GM18511 (cell line): Measurements from ENCODE around the gene BDNF.
"Not testable (repeated sequence)": the region's sequence is repeated elsewhere in the genome, so short reads cannot be mapped to it uniquely, and the experiment has no call there.

ENCODE experiments used
- ATAC-seq: cut with Tn5 transposase; IDR thresholded peaks from one replicate; pipeline ENCODE4 v1.9.1; 2021; ENCODE audit warnings: mild to moderate bottlenecking, moderate library complexity; ENCODE audit not compliant: unreplicated experiment

BDNF gene

DNA sequence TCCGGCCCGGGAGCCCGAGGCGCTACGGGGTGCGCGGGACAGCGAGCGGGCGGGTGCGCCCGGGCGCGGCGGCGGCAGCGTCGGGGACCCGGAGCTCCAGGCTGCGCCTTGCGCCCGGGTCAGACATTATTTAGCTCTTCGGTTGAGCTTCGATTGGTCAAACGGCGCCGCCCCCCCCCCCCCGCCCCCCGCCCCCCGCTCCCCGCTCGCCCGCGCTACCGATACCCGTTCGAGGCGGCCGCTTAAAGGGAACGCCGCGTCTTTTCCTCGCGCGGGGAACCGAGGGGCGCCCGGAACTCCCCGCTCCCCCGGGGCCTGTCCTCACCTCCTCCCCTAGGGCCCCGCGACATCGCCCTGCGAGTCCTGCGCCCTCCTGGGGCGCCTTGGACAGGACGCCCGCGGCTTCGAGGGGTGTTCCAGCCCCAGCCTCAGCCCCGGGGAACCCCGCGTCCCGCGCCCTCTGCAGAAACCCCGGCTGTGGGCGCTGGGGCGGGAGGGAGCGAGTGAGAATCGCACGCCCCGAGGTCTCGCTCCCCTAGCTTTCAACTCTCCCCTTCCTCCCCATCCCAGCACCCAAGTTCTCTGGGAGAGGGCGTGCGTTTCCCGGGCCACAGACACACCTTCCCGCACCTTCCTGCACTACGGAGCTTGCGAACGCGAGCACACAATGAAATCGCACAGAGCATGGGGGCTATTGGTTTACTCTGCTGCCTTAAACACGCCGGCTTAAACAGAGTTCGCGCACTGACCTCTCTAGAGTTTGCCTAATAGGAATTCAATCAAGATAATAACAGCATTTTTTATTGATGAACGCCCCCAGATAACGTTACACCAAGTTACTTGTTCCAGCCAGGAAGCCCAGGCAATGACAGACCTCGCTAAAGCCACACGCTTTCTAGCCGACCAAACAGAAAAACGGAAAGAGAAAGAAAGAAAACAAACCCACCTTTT lies at the start of gene BDNF:
Gene BDNF (minus strand): TSS at position 105 of the 951 bp plus-strand sequence. CDS start 41,891 bp downstream, outside the sequence.
- peak; percentile 34 for ATAC-seq

DNA sequence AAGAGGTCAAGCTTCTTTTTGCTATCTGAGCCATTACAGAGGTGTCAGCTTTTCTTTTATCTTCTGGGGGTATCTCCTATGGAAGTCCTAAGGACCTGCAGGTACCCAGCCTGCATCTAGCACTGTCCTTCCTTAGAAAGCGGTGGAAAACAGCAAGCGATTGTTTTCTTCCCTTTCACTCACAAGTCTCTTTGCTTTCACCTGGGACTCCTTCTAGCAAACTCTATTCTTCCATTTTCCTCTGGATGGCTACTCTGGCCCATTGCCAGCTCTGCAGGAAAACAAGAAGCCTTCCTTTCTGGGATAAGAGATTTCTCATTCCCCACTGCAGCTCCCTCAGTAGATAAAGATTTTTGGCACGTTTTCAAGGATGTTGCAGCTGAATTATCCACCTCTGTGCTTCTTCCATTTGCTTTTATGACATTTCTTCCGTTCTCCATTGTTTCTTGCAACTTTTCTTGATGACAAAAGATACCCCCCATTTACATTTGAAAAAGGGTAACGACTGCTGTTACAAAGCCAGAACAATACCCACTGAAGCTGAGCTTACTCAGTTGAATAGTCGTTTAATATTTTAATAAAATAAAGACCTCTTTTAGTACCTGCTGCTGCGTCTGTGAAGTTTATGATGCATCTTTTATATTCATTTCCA lies 40.2 kb upstream of the BDNF start:
- ATAC-seq = no peak

DNA sequence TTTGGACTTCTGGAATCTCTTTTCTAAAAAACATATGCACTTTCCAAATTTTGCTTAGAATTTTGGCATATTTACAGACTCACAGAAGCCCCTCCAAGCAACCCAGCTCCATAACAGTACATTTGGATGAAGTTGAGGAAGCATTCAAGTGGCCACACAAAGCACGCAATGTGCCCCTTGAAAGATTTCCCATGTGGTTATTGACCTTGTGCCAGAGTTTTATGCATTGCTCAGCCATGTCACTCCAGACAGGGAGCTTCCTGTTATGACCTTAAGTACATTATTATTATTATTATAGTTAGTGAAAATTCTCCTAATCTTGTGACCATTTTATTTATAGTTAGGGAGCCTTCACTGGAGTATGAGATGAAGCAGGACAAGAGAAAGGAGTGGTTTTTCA lies 35.0 kb upstream of the BDNF start:
- ATAC-seq = no peak

DNA sequence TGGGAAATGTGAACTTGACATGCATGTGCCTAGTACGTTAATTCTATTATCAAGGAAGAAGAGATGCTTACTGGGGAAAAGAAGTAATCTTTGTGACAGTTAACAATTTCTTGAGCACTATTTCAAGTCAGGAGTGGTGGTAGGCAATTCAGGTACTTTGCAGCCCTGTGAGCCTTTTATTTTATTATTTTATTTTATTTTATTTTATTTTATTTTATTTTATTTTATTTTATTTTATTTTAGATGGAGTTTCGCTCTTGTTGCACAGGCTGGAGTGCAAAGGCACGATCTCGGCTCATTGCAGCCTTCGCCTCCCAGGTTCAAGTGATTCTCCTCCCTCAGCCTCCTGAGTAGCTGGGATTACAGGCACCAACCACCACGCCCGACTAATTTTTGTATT lies 31.5 kb upstream of the BDNF start:
- ATAC-seq = not testable (repeated sequence)

DNA sequence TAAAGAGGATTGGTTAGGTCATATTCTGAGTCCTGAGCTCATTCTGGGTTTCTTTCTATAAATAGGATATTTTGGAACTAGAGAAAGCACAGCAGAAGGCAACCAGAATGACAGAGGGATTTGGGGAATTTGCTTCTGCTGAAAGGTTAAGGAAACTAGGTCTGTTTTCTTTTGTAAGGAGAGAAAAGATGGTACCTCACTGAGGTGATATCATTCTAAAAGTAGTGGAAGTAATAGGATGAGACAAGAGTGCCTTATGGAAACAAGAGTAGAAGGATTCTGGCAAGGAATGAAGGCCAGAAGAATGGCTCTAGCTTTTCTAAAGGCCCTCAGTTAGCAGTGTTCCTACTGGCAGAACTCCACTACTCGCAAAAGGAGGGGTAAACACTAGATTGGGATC lies 26.7 kb upstream of the BDNF start:
- ATAC-seq = no peak

DNA sequence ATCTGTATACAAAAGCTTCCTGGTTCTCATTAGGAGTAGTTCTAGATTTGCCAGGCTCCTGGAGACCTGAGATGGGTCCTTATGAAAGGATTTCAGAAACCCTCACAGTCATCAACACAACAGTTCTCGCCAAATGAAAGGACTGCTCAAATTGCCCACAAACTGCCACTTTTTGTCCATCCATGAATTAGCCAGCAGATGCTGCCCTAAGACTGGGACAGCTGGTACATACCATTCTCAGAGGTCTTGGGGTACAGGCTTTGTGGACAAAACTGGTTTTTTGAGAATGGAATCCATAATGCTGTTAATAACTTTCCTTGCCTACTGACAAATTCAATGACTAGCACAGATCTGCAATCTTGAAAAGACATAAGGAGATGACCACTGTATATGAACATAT lies 23.4 kb upstream of the BDNF start:
- no peak for ATAC-seq

DNA sequence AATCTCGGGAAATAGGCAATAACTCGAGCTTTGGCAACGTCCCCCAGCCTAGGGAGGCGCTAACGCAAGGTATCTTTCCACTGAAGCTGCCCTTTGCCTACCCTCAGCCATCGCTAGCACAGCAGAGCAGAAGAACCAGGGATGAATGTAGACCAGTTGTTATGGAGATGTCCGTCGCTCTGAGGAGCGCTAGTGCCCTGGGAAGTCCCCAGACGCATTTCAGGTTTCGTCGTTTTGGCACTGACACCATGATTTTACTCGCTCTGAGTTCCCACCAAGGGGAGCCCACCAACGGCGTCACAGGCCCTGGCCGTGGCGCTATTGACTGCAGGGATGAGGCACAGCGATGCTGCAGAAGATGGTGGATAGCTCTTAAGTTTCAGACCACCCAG lies 22.7 kb upstream of the BDNF start:
- no peak for ATAC-seq

DNA sequence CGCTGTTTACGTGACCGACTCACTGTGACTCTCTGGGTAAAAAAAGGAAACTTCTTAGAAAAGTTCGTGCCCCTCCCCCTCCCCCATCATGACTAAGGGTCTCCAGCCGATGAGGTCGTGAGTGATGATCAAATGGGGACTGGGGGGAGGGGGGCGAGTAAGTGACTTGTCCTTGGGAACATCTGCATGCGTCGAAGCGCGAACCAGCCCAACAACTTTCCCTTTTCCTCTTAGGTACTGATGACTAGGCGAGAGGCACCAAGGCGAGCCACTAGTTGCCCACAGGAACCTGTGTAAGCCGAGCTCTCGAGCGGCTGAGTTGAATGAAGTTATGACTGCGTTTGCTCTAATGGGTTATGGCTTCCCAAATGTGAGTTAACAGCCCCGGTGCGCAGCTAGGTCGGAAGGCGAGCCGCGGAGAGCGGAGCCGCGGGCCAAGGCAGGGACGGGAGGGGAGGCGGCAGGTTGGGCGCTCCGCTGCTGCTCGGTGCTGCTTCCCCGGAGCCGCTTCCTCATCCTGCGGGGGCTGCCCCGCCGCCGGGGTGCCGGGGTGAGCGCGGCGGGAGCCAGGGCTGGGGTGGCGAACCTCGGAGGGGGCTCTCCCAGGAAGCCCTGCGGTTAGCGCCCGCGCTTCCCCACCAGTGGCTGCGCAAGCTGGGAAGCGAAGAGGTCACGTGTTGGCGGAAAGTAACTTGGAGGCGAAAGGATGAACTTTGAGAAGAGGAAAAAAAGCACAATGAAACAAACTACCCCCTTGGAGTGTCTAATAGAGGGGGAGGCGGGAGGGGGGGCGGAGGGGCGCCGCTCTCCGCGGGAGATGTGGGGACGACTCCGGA lies 22.1 kb upstream of the BDNF start:
- peak; percentile 51 for ATAC-seq

DNA sequence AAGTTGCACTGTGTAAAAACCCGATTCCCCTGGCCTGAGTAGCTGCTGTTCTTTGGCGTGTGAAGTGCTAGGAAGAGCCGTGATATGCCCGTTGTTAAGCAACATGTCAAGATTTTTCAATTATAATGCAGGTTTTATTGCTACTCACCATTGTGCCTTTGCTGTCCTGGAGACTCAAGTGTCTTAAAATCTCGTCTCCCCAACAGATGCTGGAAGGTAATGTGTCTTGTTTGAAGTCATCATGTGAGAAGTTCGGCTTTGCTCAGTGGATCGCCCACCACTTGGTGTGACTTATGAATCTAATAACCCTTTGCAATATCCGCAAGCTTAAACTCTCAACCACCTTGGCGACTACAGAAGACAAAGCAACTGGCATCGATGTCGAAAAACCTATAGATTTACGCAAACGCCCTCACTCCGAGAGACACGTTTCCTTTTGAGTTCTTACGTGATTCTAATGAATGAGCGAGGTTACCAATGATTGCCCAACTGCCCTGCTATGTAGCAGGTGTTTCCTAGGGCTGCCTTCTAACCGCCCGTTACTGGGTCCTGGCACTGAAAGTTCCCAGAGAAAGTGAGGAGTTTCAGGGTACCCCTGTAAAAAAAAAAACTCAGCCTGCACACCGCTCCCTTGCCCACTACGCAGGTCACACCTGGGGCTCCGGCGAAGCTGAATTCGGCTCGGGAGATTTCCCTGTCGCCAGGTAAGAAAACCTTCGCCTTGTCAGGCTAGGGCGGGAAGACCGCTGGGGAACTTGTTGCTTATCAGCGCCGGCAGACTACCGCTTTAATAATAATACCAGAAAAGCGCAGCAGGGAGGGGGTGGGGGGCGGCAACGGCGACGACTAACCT lies 21.2 kb upstream of the BDNF start:
- no peak for ATAC-seq

DNA sequence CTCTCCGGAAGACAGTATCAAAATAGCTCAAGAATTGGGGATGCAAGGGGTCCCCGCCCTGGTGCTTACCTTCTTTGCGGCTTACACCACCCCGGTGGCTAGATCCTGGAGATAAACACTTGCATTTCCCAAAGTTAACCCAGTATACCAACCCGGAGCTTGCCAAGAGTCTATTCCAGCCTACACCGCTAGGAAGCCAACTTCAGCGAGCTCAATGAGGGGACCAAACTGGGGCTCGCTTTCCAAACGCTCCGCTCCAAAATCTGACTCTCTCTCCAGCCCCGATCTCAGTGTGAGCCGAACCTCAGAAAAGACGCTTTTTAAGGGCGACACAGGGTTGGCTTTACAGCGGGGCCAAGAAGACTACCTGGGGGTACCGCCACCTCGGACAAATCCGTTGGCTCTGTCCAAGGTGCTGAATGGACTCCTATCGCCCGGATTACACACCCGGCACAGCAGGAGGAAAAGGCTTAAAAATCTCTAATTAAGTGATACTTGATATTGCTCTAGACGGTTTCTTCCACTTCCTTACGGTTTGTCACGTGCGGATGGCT lies 20.1 kb upstream of the BDNF start:
- no peak for ATAC-seq

DNA sequence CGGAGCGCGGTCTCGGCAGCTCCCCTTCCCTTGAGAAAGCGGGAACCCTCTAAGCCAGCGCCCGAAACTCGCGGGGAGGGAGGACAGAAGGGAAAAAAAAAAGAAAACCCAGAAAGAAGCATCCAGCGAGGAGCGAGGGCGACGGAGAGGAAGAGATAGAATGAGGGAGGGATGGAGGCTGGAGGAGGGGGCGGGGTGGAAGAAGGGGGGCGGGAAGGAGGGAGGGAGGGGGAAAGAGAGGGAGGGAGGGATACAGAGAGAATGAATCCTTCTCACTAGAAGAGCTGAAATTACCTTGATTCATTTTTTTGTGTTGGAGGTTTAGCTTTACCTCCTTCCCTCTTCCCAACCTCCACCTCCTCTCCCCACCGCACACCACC lies 19.3 kb upstream of the BDNF start:
- ATAC-seq = no peak

DNA sequence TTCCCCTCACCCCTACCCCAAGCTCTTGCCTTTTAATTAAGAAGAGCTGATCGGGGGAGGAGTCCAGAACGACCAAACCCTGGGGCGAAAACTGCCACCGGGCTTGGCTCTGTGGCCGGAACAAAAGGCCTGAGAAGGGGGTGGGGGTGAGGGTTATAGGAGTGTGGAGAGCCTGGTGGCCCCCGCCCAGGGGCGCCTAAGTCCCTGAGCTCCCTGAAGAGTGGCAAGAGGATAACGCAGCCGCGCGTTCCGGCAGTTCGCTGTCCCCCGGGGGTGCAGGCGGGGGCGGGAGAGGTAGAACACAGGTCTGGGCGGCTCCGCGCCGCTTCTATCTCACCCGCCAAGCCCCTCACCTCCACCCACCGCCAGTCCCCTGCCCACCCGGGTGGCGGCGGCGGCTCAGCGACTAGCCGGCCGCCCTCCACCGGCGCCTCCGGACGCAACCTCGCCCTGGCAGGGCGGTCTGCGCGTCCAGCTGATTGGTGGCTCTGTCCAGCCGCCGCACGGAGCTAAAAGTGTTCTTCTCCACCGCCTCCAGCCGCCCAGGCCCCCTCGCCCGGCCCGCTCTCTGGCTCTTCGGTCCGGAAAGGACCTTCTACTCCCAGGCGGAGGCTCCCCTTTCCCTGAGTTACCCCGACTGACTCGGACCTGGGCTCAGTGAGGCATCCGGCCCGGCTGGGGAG lies 18.7 kb upstream of the BDNF start:
- no peak for ATAC-seq

DNA sequence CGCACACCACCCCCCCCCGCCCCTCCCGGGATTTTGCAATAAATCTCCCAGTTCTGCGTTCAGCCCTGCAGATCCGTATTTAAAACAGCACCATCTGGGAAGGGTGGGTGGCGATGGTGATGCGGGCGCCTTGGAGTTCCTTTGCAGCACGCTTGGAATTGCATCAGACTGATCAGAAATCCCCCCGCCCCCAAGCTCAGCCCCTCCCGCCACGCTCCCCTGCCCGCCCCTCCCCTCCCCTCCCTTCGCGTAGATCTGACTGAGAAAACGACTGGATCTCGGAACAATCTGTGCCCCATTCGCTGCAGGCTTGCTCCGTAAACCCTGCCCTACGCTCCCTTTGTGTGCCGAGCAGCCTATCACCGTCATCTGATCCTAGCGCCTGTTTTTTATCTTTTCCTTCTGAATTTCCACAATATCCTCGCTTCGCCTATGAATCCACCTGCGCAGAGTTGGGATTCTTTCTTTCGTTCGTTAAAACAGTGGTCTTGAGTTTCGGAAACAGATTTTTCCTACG lies 18.1 kb upstream of the BDNF start:
- no peak for ATAC-seq

DNA sequence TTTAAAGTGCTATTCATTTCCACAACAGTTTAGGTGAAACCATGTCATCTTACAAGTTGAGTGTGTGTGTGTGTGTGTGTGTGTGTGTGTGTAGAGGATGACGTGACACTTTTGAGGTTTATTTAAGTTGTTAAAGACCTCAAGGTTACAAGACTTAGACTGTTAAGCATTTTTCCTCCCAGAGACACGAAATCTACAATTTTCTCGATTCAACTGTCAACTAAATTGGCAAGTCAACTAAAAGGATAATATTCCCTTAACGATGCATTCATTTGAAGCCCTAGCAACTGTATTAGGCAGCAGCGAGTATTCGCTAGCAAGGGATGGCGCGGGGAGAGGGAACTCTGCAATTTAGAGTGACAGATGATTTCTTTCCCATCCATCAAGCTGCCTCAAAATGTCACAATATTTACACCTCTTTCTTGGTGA lies 17.6 kb upstream of the BDNF start:
- ATAC-seq = no peak

DNA sequence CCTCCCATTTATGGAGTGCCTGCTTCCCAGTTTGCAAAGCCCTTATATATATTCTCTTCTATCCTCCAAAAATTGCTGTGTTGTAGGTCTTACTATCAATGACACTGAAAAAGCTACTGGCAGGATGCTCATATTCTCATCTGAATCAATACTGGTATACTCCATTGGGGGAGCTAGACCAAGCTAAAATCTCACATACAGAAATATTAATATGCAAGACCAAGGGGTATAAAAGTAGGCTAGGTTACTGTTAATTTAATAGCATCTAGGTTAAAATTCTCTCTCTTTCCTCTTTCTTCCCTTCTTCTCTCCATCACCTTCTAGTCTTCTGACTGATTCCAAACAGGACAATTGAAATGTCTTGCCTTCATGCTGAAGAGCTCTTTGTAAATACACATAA lies 17.1 kb upstream of the BDNF start:
- ATAC-seq = no peak

DNA sequence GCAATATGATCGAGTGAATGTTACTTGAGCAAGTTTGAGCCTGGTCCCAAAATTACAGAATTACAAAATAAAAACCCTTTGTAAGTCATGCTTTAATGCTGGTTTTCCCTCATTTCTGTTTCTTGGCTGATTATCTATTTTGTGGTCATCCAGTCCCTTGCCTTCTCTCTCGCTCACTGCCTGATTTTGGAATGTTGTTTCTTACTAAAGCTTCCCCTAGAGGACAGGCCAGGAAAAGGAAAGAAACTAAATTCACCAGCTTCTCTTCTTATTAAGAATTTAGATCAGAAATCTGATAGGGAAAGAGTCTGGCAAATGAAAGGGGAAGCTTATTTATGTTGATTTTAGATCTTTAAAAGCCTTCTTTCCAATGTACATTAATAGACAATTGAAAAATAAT lies 16.6 kb upstream of the BDNF start:
- no peak for ATAC-seq

DNA sequence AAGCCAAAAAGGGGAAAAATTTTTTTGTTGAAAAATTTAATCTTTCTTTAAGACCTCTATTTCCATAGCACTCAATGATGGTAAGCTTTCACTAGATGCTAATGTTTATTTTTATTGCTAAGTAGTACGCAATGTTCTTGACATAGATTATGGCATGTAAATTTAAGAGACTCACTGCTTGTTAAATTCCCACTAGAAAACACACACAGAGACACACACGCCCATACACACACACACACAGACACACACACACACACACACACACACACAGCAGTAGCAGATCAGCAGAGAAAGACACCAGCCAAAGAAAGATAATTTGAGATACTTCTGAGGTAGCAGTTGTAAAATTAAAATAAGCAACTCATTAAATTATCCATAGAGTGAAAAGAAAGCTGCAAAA lies 16.0 kb upstream of the BDNF start:
- ATAC-seq = no peak

DNA sequence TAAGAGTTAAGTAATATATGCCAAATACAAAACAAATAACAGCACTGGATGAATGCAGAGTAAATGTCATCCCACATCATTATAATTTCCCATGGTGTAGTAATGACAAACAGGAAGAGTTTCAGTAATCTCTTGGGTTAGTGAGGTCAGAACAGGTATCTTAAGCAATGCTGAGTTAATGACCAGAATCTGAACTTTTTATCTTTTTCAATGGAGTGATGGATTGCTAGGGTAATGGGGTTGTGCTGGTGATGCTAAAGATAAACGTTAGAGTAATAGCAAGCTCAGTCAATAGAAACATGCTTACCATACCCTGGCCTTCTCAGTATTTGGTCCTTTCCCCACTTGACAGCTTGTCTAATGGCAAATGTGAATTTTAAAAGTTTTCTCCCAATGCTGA lies 11.5 kb upstream of the BDNF start:
- ATAC-seq = no peak

DNA sequence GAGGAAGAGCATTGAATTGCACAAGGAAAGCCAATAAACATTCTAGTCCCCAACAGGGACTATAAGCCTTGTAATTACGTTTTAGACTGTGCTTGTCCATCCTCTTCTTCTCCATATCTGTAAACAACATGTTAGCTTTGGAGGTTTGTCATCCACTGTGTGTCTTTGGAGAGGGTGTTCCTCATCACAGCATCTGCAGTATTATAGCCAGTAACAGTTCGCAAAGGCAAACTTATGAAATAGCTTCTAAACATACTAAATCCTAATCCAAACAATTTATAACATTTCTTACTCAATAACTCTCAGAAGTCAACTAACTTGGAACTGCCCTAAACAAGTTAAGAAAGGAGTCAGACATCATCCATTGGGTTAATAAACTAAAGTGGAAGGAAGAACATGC lies 10.3 kb upstream of the BDNF start:
- no peak for ATAC-seq
